WERI-Rb-1 (cell line): ENCODE measurements around the gene UBE2S.

Source experiments
- DNase-seq: peaks from one replicate; pipeline ENCODE4 v3.0.0-alpha.2; 2020
- H3K27ac ChIP-seq: fragments of 250-450 bp; sonication (Bioruptor Pico); 2 replicates; pipeline ENCODE4 v1.5.1; 2020; ENCODE audit warnings: mild to moderate bottlenecking, moderate library complexity
- H3K27me3 ChIP-seq: fragments of 250-450 bp; sonication (Bioruptor Pico); 2 replicates; pipeline ENCODE4 v1.5.1; 2021; ENCODE audit warnings: mild to moderate bottlenecking, low read depth, moderate library complexity; ENCODE audit not compliant: insufficient read depth, severe bottlenecking
- H3K36me3 ChIP-seq: fragments of 250-450 bp; sonication (Bioruptor Pico); 2 replicates; pipeline ENCODE4 v1.5.1; 2020; ENCODE audit warnings: mild to moderate bottlenecking, moderate library complexity
- H3K4me3 ChIP-seq: 2 replicates; pipeline ENCODE4 v1.5.1; 2011; ENCODE audit warnings: low read depth, mild to moderate bottlenecking, control low read depth, low read length
- H3K9me3 ChIP-seq: fragments of 250-450 bp; sonication (Bioruptor Pico); 2 replicates; pipeline ENCODE4 v1.5.1; 2021; ENCODE audit warnings: mild to moderate bottlenecking, moderate library complexity; ENCODE audit not compliant: severe bottlenecking
- TF ChIP-seq, protein P1 (sequence below): IDR thresholded peaks from 2 replicates; pipeline ENCODE4 v1.5.1; 2011; ENCODE audit warnings: low read depth, mild to moderate bottlenecking, control low read depth, inconsistent platforms, low read length

The UBE2S gene

DNA sequence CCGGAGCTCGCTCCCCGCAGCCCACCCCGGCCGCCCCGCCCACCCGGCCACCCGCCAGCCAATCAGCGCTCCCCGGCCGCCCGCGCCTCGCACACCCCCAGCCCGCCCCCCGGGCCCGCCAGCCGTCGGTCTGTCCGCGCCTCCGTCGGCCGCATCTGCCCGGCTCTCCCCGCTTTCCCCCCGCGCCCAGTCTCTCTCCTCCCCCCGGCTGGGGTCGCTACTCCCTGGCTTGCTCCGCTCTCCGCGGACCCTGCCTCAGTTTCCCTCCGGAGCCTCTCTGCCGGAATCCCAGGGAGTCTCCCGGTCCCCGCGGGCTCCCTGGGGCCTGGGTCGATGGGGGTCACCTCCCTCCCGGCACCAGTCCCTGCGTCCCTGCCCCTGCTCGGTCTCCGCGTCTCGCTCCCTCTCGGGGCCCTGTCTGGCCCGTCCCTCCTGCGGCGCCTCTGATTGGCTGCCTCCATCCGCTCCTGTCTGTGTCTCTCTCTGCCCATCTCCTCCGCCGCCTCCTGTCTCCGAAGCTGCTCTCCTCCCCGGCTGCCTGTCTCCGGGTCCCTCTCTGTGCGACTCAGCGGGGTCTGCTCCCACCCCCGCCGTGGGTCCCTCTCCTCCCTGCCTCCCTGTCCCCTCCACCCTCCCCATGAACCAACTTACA is 37.8 kb downstream of the UBE2S start:
- TF ChIP-seq, protein P1, sequence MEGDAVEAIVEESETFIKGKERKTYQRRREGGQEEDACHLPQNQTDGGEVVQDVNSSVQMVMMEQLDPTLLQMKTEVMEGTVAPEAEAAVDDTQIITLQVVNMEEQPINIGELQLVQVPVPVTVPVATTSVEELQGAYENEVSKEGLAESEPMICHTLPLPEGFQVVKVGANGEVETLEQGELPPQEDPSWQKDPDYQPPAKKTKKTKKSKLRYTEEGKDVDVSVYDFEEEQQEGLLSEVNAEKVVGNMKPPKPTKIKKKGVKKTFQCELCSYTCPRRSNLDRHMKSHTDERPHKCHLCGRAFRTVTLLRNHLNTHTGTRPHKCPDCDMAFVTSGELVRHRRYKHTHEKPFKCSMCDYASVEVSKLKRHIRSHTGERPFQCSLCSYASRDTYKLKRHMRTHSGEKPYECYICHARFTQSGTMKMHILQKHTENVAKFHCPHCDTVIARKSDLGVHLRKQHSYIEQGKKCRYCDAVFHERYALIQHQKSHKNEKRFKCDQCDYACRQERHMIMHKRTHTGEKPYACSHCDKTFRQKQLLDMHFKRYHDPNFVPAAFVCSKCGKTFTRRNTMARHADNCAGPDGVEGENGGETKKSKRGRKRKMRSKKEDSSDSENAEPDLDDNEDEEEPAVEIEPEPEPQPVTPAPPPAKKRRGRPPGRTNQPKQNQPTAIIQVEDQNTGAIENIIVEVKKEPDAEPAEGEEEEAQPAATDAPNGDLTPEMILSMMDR = no peak
- no peaks in the 10 kb centered on the region for H3K36me3 ChIP-seq
- peak; percentile 83 for DNase-seq
- no peaks in the 10 kb centered on the region for H3K27me3 ChIP-seq
- H3K9me3 ChIP-seq = no peaks in the 10 kb centered on the region
- peak overlapping the region; percentile 63 for H3K4me3 ChIP-seq
- no peak overlapping the region for H3K27ac ChIP-seq

GRCh38 chr19:55368701-55369563 is 38.7 kb downstream of the UBE2S start:
- TF ChIP-seq, protein P1 = no peak
- H3K36me3 ChIP-seq = no peaks in the 10 kb centered on the region
- DNase-seq = peak; percentile 42
- H3K9me3 ChIP-seq = no peaks in the 10 kb centered on the region
- peak overlapping the region; percentile 51 for H3K4me3 ChIP-seq
- no peaks in the 10 kb centered on the region for H3K27me3 ChIP-seq
- H3K27ac ChIP-seq = no peak overlapping the region

GRCh38 chr19:55368106-55368505 is 39.5 kb downstream of the UBE2S start:
- H3K4me3 ChIP-seq = no peak overlapping the region
- H3K36me3 ChIP-seq = no peaks in the 10 kb centered on the region
- DNase-seq = no peak
- no peak overlapping the region for H3K27ac ChIP-seq
- H3K27me3 ChIP-seq = no peaks in the 10 kb centered on the region
- H3K9me3 ChIP-seq = no peaks in the 10 kb centered on the region
- TF ChIP-seq, protein P1 = no peak

DNA sequence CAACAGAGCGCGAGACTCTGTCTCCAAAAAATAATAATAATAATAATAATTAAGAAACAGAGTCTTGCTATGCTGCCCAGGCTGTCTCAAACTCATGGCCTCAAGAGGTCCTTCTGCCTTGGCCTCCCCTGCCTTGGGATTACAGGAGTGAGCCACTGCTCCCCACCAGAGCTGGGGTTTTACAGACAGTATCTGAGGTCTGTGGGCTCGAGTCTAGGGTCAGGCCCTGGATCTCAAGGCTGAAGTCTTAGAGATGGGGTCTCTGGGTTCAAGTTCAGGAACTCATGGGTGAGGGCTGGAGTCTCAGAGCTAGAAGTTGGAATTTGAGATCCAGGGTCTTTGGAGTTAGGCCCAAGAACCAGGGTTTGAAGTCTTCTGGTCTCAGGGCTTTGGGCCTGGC is 40.8 kb downstream of the UBE2S start:
- Histone ChIP-seq H3K4me3 (no peak overlapping the region), H3K9me3 (no peaks in the 10 kb centered on the region), H3K27ac (no peak overlapping the region), H3K36me3 (no peaks in the 10 kb centered on the region), H3K27me3 (no peaks in the 10 kb centered on the region)
- TF ChIP-seq, protein P1 = no peak
- no peak for DNase-seq

- no peak for DNase-seq
- Histone ChIP-seq H3K9me3 (no peaks in the 10 kb centered on the region), H3K27me3 (no peaks in the 10 kb centered on the region), H3K4me3 (no peak overlapping the region), H3K36me3 (no peaks in the 10 kb centered on the region), H3K27ac (no peak overlapping the region)
- TF ChIP-seq, protein P1 = no peak
Observed at GRCh38 chr19:55365964-55366363, 41.6 kb downstream of the UBE2S start.
